Ishikawa (cell line): Measurements from ENCODE around the gene RHBDD1.

ENCODE experiments used
- CEBPB ChIP-seq: IDR thresholded peaks from 2 replicates; pipeline ENCODE4 v1.6.1; 2012
- CREB1 ChIP-seq: IDR thresholded peaks from 2 replicates; pipeline ENCODE4 v1.6.1; 2012; ENCODE audit warnings: low read depth
- EGR1 ChIP-seq: IDR thresholded peaks from 2 replicates; pipeline ENCODE4 v1.6.1; 2012
- EP300 ChIP-seq: IDR thresholded peaks from 2 replicates; pipeline ENCODE4 v1.6.1; 2012; ENCODE audit warnings: borderline replicate concordance
- FOXM1 ChIP-seq: IDR thresholded peaks from 2 replicates; pipeline ENCODE4 v1.6.1; 2012; ENCODE audit warnings: low read depth, borderline replicate concordance
- MAX ChIP-seq: IDR thresholded peaks from 2 replicates; pipeline ENCODE4 v1.6.1; 2012
- NFIC ChIP-seq: IDR thresholded peaks from 2 replicates; pipeline ENCODE4 v1.6.1; 2012
- RAD21 ChIP-seq: IDR thresholded peaks from 2 replicates; pipeline ENCODE4 v1.6.1; 2012; ENCODE audit warnings: low read depth
- REST ChIP-seq: IDR thresholded peaks from 2 replicates; pipeline ENCODE4 v1.6.1; 2012; ENCODE audit warnings: low read depth, mild to moderate bottlenecking
- TAF1 ChIP-seq: IDR thresholded peaks from 2 replicates; pipeline ENCODE4 v1.6.1; 2012; ENCODE audit warnings: low read depth, mild to moderate bottlenecking
- TCF12 ChIP-seq: IDR thresholded peaks from 2 replicates; pipeline ENCODE4 v1.6.1; 2012; ENCODE audit warnings: low read depth
- TEAD4 ChIP-seq: IDR thresholded peaks from 2 replicates; pipeline ENCODE4 v1.6.1; 2012
- USF1 ChIP-seq: IDR thresholded peaks from 2 replicates; pipeline ENCODE4 v1.6.1; 2012
- YY1 ChIP-seq: IDR thresholded peaks from 2 replicates; pipeline ENCODE4 v1.6.1; 2012; ENCODE audit warnings: low read depth
- ZBTB7A ChIP-seq: IDR thresholded peaks from 2 replicates; pipeline ENCODE4 v1.6.1; 2012; ENCODE audit warnings: low read depth

RHBDD1 gene

GRCh38 chr2:226794196-226794661 lies 41.6 kb upstream of the RHBDD1 start:
- TF ChIP-seq ZBTB7A (no peak), USF1 (no peak), EP300 (no peak), TEAD4 (no peak), REST (no peak), TCF12 (no peak), NFIC (no peak), CREB1 (no peak)

GRCh38 chr2:226794751-226795171 lies 41.1 kb upstream of the RHBDD1 start:
- no peak for TF ChIP-seq USF1
- TF ChIP-seq CREB1, result no peak
- TF ChIP-seq ZBTB7A, result no peak
- TF ChIP-seq TAF1, result no peak
- TF ChIP-seq NFIC, result no peak
- TF ChIP-seq TEAD4, result no peak
- TF ChIP-seq TCF12, result no peak
- TF ChIP-seq EGR1, result no peak
- no peak for TF ChIP-seq FOXM1
- no peak for TF ChIP-seq MAX
- no peak for TF ChIP-seq CEBPB
- TF ChIP-seq REST, result no peak
- no peak for TF ChIP-seq YY1

- TF ChIP-seq NFIC, result no peak
- no peak for TF ChIP-seq TAF1
- TF ChIP-seq TEAD4, result no peak
- TF ChIP-seq EGR1, result no peak
- no peak for TF ChIP-seq YY1
- no peak for TF ChIP-seq RAD21
- no peak for TF ChIP-seq MAX
- no peak for TF ChIP-seq CEBPB
- TF ChIP-seq FOXM1, result no peak
- TF ChIP-seq TCF12, result no peak
- TF ChIP-seq ZBTB7A, result no peak
- TF ChIP-seq USF1, result no peak
- no peak for TF ChIP-seq REST
- TF ChIP-seq EP300, result no peak
- no peak for TF ChIP-seq CREB1
Observed at GRCh38 chr2:226795281-226796011, 40.4 kb upstream of the RHBDD1 start.
